ENCODE results near the gene LEMD3.

Gene LEMD3

DNA sequence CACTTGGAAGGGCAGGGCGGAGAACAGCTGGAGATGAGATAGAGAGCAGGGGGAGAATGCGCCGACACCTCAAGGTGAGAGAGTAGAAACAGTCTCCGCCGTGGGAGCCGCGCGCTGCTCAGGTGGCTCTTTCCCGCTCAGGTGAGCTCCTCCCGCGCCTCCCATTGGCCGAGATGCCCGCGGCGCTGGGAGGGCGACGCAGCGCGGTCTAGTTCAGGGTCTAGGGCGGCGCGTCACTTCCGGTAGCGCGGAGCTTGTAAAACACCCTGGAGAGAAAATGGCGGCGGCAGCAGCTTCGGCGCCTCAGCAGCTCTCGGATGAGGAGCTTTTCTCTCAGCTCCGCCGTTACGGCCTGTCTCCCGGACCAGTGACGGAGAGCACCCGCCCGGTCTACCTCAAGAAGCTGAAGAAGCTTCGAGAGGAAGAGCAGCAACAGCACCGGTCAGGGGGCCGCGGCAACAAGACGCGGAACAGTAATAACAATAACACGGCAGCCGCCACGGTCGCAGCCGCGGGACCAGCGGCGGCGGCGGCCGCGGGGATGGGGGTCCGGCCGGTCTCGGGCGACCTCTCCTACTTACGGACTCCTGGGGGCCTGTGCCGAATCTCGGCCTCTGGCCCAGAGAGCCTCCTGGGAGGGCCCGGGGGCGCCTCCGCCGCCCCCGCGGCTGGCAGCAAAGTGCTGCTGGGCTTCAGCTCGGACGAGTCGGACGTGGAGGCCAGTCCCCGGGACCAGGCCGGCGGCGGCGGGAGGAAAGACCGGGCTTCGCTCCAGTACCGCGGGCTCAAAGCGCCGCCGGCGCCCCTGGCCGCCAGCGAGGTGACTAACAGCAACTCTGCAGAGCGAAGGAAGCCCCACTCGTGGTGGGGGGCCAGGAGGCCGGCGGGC lies at the start of gene LEMD3:
Gene LEMD3, plus strand, starts transcription at position 264 of the 889 bp plus-strand sequence. Its CDS starts 14 bp downstream, at position 278.
- DNase-seq (ENCODE audit: low spot score): peak; percentile 96

DNA sequence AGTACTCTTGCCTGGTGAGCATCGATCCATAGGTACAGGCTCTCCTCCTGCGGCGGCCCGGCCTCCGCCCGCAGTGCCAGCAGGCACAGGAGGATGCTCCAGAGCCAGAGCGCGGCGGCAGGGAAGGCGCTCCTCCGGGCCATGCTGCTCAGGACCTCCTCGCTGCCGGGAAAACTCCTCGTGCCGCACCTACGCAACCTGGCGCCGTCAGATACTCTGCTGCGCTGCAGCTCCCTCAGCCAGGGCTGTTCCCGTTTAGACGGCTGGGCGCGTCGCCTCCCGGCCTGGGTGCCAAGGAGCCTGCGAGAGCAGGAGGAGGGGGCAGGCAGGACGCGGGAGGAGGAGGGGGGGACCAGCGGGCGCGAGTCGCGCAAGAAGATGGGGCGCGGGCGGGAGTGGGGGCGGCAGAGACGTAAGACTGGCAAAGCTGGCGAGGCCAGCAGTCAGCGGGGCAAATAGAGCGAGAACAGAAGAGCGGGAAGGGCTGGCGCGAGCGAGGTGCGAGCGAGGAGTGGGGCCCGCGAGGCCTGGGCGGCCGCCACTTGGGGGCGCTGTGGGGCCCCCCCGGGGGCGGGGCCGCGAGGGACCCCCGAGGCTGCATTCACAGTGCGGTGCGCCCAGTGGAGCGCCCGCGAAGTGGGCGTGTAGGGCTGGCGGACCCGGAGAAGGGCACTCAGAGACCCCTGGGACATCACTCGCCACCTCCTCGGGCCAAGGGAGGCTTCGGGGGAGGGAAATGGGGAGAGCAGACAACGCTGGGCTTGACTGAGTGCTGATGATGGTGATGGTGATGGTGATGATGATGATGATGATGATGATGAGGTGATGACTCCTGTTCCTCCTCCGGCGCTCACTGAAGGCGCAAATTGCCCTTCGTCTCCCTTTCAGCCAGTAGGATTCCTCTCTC lies 48.1 kb upstream of the LEMD3 start, which contains the start of gene WIF1:
Gene WIF1, minus strand, starts transcription at position 257 of the 907 bp plus-strand sequence. Its CDS starts 114 bp downstream, at position 143.
- DNase-seq (ENCODE audit: low spot score): peak; percentile 29

- DNase-seq (ENCODE audit: low spot score): no peak
Measured at GRCh38 chr12:65121956-65122469, 47.4 kb upstream of the LEMD3 start.

DNA sequence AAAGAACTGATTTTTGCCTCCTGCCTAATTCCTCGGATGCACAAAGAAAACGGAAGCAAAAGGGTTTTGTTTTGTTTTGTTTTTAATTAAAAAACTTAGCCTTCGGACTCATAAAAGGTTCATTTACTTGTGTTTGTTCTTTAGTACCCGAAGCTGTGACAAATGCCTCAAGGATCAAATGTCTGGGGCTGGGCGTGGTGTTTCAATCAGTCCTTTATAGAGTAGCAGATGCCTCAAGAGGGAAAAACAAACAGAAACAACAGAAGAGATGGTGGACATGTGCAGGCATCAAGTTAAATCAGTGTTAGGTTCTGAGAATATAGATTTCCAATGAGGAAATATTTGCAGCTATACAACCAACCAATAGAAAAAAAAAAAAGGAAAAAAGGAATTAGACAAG lies 46.7 kb upstream of the LEMD3 start:
- no peak for DNase-seq (ENCODE audit: low spot score)

- DNase-seq (ENCODE audit: low spot score): peak; percentile 37
Measured at GRCh38 chr12:65123435-65124063, 45.8 kb upstream of the LEMD3 start.

DNA sequence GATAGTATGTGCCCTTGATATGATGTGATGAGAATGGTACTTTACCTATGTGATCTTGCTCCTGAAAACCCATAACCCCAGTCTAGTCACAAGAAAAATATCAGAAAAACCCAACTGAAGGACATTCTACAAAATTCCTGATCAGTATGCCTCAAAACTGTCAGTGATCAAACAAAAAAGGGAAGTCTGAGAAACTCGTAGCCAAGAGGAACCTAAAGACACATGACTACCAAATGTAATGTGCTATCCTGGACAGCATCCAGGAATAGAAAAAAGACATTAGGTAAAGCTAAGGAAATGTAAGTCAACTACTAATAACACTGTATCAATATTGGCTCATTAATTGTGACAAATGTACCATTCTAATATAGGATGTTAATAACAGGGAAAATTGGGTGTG lies 44.1 kb upstream of the LEMD3 start:
- DNase-seq (ENCODE audit: low spot score): no peak

DNA sequence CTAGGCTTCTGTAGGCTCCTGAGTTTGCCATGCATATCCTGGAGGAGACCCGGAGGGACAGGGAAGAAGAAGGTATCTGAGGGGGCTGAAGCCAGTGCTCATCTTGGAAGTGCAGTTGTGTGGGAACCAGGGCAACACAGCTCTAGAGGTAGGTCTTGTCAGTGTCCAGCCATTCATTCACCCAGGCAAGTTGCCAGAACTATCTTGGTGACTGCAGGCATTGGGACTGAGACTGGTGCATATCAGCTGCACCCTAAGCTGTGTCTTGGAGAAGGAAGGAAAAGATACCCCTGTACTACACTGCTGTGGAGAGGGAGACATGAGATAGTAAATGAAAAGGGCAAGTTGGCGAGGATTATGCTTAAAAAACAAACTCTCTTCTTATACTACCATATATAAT lies 43.4 kb upstream of the LEMD3 start:
- no peak for DNase-seq (ENCODE audit: low spot score)

DNA sequence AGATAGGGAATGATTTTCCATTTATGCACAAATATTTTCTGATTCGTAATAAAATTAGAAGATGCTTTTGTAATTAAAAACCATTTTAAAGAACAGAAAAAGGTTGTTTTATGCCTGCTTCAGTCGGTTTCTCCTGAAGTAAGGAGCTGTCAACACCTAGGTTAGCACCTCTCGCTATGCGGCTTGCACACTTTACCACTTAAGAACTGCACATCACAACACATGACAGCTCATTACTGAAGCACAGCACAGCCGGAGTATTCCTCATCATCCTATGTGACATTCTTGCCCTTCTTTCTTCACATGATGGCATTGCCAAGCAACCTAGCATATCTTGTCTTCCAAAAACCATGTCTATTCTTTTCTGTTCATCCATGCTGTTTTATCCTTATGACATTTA lies 42.9 kb upstream of the LEMD3 start:
- no peak for DNase-seq (ENCODE audit: low spot score)

- DNase-seq (ENCODE audit: low spot score): no peak
Measured at GRCh38 chr12:65133879-65134278, 35.5 kb upstream of the LEMD3 start.

DNA sequence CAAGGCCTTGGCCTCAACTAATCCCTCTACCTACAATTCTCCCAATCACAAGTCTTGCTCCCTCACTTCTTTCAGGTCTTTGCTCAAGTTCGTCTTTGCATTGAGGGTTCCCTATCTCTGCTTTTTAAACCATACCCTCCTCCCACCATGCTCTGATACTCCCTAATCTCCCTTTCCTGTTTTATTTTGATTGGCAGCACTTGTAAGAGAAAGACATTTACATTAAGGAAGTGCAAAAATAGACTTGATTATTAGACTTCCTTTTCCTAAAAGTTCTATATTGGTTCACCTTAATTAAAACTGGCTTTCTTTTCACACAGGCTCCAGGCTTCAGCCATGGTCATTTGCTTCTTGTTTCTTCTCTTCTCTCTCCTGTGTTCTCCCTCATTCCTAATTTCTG lies 30.0 kb upstream of the LEMD3 start:
- DNase-seq (ENCODE audit: low spot score): no peak

GRCh38 chr12:65140738-65141137 lies 28.6 kb upstream of the LEMD3 start:
- DNase-seq (ENCODE audit: low spot score): no peak

DNA sequence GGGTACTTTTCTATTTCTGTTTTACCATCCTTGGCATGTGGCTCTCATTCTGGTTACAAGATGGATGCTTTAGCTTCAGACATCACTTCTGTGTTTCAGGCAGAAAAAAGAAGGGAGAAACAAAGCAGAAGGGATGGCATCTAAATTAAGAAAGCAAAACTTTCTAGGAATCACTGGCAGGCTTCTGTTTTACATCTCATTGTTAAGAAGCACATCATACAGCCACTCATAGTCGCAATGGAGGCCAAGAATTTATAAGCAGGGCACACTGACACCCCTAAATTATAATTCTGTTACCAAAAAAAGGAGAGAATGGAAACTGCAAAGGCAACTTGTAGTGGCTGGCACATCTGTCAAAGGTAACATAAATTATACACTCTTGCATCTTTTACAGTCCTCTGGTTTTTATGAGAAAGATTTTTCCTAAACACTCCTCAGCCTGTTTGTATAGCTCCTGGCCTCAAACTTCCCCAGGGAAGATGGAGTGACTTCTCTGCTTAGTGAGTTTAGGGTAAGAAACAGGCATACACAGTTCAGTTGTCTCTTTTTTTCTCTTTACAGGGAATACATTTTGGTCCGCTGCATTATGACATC lies 22.0 kb upstream of the LEMD3 start:
- DNase-seq (ENCODE audit: low spot score): no peak

DNA sequence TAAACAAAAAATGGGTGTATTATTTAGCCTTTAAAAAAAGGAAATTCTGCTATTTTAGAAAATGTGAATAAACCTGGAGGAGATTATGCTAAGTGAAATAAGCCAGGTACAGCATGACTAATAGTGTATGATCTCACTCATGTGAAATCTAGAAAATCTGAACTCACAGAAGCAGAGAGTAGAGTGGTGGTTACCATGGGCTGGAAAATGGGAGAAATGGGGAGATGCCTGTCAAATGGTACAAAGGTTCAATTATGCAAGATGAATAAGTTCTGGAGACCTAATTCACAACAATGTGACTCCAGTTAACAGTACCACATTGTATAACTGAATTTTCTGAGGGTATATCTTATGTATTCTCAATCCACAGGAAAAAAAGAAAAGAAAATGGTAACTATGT lies 17.4 kb upstream of the LEMD3 start:
- DNase-seq (ENCODE audit: low spot score): peak; percentile 82

DNA sequence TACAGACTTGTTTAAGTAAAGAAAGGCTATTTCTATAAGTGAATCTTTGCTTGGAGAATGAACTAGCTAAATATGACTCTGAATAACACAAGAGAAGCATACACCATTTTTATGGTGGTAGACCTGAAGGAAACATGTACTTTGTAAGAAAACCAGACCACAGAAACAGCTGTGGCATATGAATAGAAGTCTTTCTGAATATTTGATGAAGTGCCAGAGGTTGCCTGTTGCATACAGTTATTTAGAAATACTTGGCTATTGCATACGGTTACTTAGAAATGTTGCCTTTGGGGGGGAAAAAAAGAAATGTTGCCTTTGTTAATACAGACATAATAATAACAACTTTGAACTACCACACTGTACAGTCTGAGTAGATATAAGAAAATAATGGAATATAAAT lies 16.8 kb upstream of the LEMD3 start:
- no peak for DNase-seq (ENCODE audit: low spot score)

DNA sequence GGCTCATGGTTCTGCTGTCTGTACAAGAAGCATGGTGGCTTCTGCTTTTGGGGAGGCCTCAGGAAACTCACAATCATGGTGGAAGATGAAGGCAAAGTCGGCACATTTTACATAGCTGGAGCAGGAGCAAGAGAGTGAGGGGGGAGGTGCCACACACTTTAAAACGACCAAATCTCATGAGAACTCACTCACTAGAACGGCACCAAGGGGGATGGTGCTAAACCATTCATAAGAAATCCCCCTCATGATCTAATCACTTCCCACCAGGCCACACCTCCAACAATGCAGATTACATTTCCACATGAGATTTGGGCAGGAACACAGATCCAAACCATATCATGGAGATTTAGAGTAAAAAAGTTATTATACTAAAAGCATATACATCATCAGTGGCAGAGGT lies 13.6 kb upstream of the LEMD3 start:
- no peak for DNase-seq (ENCODE audit: low spot score)

DNA sequence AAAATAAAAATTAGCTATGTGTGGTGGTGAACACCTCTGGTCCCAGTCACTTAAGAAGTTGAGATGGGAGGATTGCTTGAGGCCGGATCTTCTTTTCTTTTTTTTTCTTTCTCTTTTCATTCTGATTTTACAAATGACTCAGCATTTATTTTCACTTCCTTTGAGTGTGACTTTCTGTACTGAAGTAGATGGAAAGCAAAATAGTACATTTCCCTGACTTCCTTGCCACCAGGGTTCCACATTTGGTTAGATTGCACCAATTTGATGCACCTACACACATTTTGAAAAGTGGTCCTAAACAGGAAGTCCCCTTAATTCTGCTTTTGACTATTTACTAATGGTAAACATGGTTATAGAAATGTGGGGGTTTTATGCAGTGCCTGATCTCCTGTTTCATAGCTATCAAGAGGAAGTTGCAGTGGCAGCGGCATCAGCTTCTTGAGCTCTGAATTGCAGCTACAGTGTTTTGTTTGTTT lies 13.0 kb upstream of the LEMD3 start:
- peak; percentile 12 for DNase-seq (ENCODE audit: low spot score)

DNA sequence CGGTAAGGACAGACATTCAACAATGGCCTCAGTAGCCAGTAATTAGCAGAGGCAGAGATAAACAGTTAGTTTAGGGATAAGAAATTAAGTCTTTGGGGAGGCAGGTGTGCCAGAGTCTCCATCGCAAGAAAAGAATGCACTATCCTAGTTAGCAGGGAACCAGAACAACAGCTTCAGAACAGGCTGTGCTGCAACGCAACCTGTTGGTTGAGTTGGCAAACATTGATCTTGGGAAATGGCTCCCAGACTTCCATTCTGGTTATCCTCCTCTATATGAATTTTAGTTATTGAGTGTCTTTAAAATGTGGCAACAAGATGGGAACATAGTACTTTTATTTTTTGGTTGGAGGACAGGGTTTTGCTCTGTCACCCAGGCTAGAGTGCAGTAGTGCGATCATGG lies 12.3 kb upstream of the LEMD3 start:
- no peak for DNase-seq (ENCODE audit: low spot score)

- no peak for DNase-seq (ENCODE audit: low spot score)
Measured at GRCh38 chr12:65162609-65163008, 6.8 kb upstream of the LEMD3 start.

DNA sequence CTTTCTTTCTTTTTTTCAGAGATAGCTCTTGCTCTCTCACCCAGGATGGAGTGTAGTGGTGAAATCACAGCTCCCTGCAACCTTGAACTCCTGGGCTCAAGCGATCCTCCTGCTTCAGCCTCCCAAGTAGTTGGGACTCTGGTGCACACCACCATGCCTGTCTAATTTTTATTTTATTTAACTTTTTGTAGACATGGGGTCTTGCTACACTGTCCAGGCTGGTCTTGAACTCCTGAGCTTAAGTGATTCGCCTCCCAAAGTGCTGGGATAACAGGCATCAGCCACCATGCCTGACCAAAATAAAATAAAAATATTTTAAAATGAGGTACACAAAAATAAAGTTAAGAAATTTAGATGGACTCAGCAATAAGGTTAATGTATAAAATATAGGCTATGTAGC lies 5.1 kb upstream of the LEMD3 start:
- DNase-seq (ENCODE audit: low spot score): no peak

- DNase-seq (ENCODE audit: low spot score): no peak
Measured at GRCh38 chr12:65164774-65165173, 4.6 kb upstream of the LEMD3 start.

DNA sequence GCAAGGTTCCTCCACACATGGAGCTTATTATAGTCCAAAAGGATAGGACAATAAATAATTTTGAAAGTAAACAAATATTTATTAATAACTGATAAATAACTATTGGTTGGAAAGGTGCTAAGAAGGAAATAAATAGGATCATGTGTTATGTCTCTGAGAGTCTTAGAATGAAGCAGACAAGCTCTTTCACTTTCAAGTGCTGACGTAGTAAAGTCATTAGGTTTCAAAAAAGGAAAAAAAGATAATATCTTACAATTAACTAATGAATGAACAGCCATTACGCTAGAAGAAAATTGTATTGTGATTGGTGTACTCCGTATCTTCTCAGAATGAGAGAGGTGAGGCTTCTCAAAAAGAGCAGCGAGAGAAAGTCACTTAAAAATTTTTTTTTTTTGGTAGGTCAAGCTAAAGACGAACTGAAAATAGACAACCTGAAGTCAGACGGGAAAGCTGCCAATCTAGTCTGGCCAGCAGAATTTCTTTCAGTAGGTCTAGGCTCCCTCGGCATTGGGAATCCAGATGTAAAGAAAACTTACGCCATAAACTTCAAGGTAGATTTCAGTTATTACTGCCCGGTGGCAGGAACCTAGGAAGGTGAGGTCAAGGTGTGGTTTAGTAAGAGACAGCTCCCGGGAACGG lies 583 bp upstream of the LEMD3 start:
- no peak for DNase-seq (ENCODE audit: low spot score)

Measured in kidney tubule cell (primary cell).